Stimulated activated effector memory CD8-positive, alpha-beta T cell treated with anti-CD3 and anti-CD28 coated beads, Interleukin-12 subunit alpha, Interleukin-12 subunit beta, amount 100 ng/mL, for 72 hours (primary cell): ENCODE data around the gene C16orf92.

Source experiments
- ATAC-seq: fragments of 150-1000 bp; cut with Tn5 transposase; 2 replicates; pipeline ENCODE4 v1.10.0; 2021
- DNase-seq, 2 donors: peaks; one replicate each; pipeline ENCODE4 v3.0.0; 2021 to 2022; ENCODE audit warnings: low spot score in 2 of 2
- H3K27ac Mint-ChIP-seq: one replicate; pipeline ENCODE4 v1.8.0; 2022; ENCODE audit warnings: mild to moderate bottlenecking, mixed read lengths
- H3K36me3 Mint-ChIP-seq: one replicate; pipeline ENCODE4 v1.8.0; 2022; ENCODE audit warnings: mild to moderate bottlenecking, mixed read lengths
- H3K4me1 Mint-ChIP-seq: one replicate; pipeline ENCODE4 v1.8.0; 2022; ENCODE audit warnings: mixed read lengths
- H3K4me3 Mint-ChIP-seq: one replicate; pipeline ENCODE4 v1.8.0; 2022; ENCODE audit warnings: mild to moderate bottlenecking, mixed read lengths
- H3K9me3 Mint-ChIP-seq: one replicate; pipeline ENCODE4 v1.8.0; 2022; ENCODE audit warnings: mixed read lengths

Gene C16orf92

DNA sequence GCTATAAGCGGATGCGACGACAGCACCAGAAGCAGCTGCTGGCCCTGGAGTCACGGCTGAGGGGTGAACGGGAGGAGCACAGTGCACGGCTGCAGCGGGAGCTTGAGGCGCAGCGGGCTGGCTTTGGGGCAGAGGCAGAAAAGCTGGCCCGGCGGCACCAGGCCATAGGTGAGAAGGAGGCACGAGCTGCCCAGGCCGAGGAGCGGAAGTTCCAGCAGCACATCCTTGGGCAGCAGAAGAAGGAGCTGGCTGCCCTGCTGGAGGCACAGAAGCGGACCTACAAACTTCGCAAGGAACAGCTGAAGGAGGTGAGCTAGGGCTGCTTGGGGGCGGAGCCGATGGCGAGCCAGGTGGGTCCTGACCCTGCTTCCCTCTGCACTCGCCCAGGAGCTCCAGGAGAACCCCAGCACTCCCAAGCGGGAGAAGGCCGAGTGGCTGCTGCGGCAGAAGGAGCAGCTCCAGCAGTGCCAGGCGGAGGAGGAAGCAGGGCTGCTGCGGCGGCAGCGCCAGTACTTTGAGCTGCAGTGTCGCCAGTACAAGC is 37.7 kb upstream of the C16orf92 start:
- H3K4me1 Mint-ChIP-seq = peaks cover 6% of the 10 kb centered on the region
- H3K27ac Mint-ChIP-seq = peak overlapping the region; percentile 81
- DNase-seq (no peak), ATAC-seq (no peak)
- no peaks in the 10 kb centered on the region for H3K9me3 Mint-ChIP-seq
- H3K4me3 Mint-ChIP-seq = no peak overlapping the region
- peaks cover 94% of the 10 kb centered on the region for H3K36me3 Mint-ChIP-seq

DNA sequence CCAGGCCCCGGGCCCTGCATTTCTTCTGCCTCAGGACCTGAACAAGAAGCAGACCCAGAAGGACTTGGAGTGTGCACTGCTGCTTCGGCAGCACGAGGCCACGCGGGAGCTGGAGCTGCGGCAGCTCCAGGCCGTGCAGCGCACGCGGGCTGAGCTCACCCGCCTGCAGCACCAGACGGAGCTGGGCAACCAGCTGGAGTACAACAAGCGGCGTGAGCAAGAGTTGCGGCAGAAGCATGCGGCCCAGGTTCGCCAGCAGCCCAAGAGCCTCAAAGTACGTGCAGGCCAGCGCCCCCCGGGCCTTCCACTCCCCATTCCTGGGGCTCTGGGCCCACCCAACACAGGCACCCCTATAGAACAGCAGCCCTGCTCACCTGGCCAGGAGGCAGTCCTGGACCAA is 36.8 kb upstream of the C16orf92 start:
- Mint-ChIP-seq H3K36me3 (peaks cover 91% of the 10 kb centered on the region), H3K9me3 (no peaks in the 10 kb centered on the region), H3K4me3 (no peak overlapping the region), H3K4me1 (peaks cover 6% of the 10 kb centered on the region), H3K27ac (peak overlapping the region; percentile 81)
- ATAC-seq (no peak), DNase-seq (no peak)

DNA sequence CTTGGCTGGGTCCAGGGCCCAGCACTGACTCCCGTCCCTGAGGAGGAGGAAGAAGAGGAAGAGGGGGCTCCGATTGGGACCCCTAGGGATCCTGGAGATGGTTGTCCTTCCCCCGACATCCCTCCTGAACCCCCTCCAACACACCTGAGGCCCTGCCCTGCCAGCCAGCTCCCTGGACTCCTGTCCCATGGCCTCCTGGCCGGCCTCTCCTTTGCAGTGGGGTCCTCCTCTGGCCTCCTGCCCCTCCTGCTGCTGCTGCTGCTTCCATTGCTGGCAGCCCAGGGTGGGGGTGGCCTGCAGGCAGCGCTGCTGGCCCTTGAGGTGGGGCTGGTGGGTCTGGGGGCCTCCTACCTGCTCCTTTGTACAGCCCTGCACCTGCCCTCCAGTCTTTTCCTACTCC is 36.1 kb upstream of the C16orf92 start:
- Mint-ChIP-seq H3K4me3 (no peak overlapping the region), H3K27ac (peak overlapping the region; percentile 81), H3K9me3 (no peaks in the 10 kb centered on the region), H3K4me1 (peaks cover 6% of the 10 kb centered on the region), H3K36me3 (peaks cover 90% of the 10 kb centered on the region)
- no peak for ATAC-seq
- DNase-seq = no peak

DNA sequence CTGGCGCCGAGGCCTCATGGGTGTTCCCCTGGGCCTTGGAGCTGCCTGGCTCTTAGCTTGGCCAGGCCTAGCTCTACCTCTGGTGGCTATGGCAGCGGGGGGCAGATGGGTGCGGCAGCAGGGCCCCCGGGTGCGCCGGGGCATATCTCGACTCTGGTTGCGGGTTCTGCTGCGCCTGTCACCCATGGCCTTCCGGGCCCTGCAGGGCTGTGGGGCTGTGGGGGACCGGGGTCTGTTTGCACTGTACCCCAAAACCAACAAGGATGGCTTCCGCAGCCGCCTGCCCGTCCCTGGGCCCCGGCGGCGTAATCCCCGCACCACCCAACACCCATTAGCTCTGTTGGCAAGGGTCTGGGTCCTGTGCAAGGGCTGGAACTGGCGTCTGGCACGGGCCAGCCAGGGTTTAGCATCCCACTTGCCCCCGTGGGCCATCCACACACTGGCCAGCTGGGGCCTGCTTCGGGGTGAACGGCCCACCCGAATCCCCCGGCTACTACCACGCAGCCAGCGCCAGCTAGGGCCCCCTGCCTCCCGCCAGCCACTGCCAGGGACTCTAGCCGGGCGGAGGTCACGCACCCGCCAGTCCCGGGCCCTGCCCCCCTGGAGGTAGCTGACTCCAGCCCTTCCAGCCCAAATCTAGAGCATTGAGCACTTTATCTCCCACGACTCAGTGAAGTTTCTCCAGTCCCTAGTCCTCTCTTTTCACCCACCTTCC is 35.5 kb upstream of the C16orf92 start:
- H3K9me3 Mint-ChIP-seq = no peaks in the 10 kb centered on the region
- peak overlapping the region; percentile 85 for H3K27ac Mint-ChIP-seq
- no peak for ATAC-seq
- H3K4me3 Mint-ChIP-seq = no peak overlapping the region
- DNase-seq = no peak
- H3K4me1 Mint-ChIP-seq = peaks cover 6% of the 10 kb centered on the region
- peaks cover 90% of the 10 kb centered on the region for H3K36me3 Mint-ChIP-seq

DNA sequence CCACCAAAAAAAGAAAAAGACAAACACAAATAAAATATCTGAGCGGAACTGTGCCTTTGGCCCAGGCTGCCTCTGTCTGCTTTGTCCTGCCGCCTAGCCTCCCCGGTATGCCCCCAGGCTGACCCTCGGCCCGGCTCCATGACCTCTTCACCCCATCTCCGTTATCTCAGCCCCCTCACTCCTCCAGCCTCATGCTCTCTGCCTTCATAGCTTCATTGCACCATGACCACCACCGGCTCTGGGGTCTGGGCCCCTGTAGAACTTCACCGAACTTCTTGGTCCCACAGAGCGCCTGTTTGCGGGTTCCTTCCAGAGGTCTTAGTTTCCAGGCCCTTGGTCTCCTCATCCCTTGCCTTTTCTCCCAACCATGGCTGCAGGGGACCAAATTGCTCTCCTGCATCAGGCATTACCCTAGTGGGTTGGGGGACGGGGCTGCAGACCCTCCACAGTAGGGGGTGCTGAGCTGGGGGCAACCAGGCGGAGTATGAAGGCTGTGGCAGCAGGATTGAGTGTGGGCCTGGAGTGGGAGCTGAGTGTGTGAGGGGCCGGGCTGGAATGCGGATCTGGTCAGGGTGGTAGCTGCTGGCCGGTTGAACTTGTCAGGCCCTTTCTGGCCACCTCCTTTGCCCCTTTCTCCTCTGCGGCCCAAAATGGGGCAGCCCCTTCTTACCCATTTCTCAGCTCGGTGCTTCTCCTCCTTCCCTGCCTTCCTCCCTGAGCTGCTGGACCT is 34.5 kb upstream of the C16orf92 start:
- no peak overlapping the region for H3K4me3 Mint-ChIP-seq
- ATAC-seq (no peak), DNase-seq (no peak)
- no peaks in the 10 kb centered on the region for H3K9me3 Mint-ChIP-seq
- H3K36me3 Mint-ChIP-seq = peaks cover 89% of the 10 kb centered on the region
- peak overlapping the region; percentile 85 for H3K27ac Mint-ChIP-seq
- peaks cover 6% of the 10 kb centered on the region for H3K4me1 Mint-ChIP-seq

DNA sequence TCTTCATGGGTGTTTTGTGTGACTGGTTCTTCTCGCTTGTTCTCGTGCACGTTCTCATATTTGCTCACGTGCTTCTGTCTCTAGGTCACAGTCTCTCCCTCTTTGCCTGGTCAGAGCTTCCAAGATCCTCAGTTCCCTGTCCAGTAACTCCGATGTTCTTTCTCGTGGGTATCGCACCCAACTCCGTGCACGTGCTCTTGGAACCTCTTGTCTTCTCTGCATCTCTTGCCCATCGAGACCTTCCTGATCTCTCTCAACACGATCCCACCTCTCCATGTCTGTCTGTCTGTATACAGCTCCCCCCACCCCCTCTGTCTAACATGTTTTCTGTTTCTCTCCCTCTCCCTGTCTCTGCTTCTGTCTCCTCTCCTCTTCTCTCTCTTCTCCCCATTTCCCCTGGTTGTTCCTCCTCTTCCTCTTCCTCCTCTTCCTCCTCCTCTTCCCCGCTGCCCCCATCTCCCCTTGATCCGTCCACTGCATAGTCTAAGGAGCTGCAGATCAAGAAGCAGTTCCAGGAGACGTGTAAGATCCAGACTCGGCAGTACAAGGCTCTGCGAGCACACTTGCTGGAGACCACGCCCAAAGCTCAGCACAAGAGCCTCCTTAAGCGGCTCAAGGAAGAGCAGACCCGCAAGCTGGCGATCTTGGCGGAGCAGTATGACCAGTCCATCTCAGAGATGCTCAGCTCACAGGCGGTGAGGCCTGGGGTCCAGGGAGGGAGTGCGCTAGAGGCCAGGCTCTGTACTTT is 33.7 kb upstream of the C16orf92 start:
- H3K9me3 Mint-ChIP-seq = no peaks in the 10 kb centered on the region
- H3K4me1 Mint-ChIP-seq = peaks cover 13% of the 10 kb centered on the region
- no peak overlapping the region for H3K4me3 Mint-ChIP-seq
- DNase-seq (no peak), ATAC-seq (no peak)
- H3K27ac Mint-ChIP-seq = no peak overlapping the region
- H3K36me3 Mint-ChIP-seq = peaks cover 89% of the 10 kb centered on the region

DNA sequence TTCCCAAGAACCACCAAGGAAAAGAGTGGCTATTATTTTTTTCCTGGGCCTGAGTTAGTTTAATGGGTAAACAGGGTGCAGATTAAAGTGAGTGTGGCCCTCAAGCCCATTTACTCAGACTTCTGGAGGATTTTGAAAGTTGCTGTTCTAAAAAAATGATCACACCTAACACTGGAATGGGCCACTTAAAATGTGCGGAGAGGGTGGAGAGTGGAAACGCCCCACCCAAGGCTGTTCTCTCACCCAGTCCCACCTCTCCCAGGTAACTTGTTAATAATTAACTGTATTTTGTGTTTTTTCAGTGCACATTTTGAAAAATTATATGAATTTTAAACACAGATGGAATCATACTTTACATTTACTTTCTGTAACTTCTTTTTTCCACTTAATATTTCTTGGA is 33.0 kb upstream of the C16orf92 start:
- H3K4me3 Mint-ChIP-seq = no peak overlapping the region
- no peaks in the 10 kb centered on the region for H3K9me3 Mint-ChIP-seq
- no peak for DNase-seq
- H3K27ac Mint-ChIP-seq = no peak overlapping the region
- ATAC-seq = no peak
- peaks cover 21% of the 10 kb centered on the region for H3K4me1 Mint-ChIP-seq
- H3K36me3 Mint-ChIP-seq = peaks cover 88% of the 10 kb centered on the region

DNA sequence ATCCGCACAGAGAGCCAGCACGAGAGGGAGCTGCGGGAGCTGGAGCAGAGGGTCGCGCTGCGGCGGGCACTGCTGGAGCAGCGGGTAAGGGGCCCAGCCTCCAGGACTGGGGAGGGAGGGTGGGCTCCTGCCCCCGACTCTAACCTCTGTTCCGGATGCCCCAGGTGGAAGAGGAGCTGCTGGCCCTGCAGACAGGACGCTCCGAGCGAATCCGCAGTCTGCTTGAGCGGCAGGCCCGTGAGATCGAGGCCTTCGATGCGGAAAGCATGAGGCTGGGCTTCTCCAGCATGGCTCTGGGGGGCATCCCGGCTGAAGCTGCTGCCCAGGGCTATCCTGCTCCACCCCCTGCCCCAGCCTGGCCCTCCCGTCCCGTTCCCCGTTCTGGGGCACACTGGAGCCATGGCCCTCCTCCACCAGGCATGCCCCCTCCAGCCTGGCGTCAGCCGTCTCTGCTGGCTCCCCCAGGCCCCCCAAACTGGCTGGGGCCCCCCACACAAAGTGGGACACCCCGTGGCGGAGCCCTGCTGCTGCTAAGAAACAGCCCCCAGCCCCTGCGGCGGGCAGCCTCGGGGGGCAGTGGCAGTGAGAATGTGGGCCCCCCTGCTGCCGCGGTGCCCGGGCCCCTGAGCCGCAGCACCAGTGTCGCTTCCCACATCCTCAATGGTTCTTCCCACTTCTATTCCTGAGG is 32.0 kb upstream of the C16orf92 start:
- no peak overlapping the region for H3K4me3 Mint-ChIP-seq
- ATAC-seq (no peak), DNase-seq (no peak)
- peaks cover 88% of the 10 kb centered on the region for H3K36me3 Mint-ChIP-seq
- peaks cover 28% of the 10 kb centered on the region for H3K4me1 Mint-ChIP-seq
- H3K9me3 Mint-ChIP-seq = no peaks in the 10 kb centered on the region
- peak overlapping the region; percentile 43 for H3K27ac Mint-ChIP-seq

DNA sequence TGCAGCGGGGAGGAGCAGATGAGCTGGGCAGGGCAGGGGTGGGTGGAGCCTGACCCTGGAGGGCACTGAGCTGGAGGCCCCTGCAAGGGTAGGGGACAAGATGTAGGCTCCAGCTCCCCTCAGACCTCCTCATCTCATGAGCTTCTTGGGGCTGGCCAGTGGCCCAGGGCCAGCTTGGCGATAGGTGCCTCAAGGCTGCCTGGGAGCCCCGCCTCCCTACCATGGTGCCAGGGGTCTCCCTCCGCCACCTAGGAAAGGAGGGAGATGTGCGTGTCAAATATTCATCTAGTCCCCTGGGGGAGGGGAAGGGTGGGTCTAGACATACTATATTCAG is 31.5 kb upstream of the C16orf92 start:
- Mint-ChIP-seq H3K4me1 (peaks cover 33% of the 10 kb centered on the region), H3K4me3 (no peak overlapping the region), H3K9me3 (no peaks in the 10 kb centered on the region), H3K36me3 (peaks cover 88% of the 10 kb centered on the region), H3K27ac (peak overlapping the region; percentile 43)
- DNase-seq (no peak), ATAC-seq (no peak)

DNA sequence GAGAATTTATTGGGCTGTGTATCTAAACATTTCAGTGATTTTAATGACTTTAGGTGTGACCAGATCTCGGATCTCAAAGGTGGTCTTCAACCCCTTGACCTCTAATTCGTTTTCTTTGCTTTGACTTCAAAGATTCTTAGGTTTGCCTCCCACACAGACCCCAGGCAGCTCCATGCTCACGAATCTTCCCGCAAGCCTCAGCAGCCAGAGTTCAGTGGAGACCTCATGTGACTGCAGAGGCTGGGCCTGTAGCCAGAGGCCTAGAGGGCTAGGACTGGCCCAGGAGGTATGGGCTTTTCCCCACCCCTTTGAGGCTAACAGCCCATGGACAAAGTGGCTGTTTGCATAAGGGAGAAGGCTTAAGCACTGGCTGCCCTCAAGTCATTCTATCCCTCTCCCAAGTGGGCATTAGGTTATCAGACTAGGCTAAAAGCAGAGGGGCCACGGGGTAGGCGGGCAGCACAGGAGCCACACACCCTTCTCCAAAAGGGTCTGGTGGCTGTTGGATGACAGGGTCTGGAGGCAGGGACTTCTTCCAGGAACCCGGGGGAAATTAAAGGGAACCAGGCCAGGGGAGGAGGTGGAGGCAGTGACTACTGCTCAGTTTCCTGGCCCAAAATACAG is 30.5 kb upstream of the C16orf92 start:
- peak overlapping the region; percentile 43 for H3K27ac Mint-ChIP-seq
- ATAC-seq (no peak), DNase-seq (no peak)
- H3K4me3 Mint-ChIP-seq = peak overlapping the region; percentile 26
- peaks cover 93% of the 10 kb centered on the region for H3K36me3 Mint-ChIP-seq
- peaks cover 40% of the 10 kb centered on the region for H3K4me1 Mint-ChIP-seq
- no peaks in the 10 kb centered on the region for H3K9me3 Mint-ChIP-seq

DNA sequence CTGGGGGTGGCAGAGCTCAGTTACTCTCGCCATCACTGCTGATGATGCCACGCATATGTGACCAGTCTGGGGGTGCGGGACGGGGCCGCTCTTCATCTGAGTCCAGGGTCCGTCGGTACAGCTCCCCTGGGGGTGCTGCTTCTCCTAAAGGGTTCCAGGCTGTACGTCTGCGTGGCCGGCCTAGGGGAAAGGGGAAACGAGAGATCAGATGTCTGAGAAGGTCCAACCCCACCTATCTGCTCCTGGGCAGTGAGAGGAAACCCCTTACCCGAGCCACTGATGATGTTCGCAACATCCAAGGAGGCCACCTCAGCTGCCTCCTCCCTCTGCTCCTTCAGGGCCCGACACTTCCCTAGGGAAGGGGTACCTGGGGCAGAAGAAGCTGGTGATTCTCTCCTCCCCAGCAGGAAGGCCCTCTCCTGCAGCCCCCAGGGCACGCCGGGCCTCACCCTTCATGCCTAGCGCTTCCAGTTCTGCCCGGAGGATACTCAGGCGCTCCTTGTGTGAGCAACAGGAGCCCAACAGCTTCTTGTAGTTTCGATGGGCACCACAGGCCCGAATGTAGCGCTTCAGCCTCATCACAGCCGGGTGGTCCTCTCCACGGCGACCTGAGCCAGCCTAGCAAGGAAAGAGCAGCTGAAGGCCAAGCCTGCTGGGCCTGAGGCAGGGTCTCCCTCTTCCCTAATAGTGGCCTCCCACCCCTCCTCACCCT is 29.7 kb upstream of the C16orf92 start:
- peak overlapping the region; percentile 99 for H3K27ac Mint-ChIP-seq
- no peaks in the 10 kb centered on the region for H3K9me3 Mint-ChIP-seq
- peaks cover 34% of the 10 kb centered on the region for H3K4me1 Mint-ChIP-seq
- DNase-seq (no peak), ATAC-seq (no peak)
- H3K4me3 Mint-ChIP-seq = peak overlapping the region; percentile 98
- H3K36me3 Mint-ChIP-seq = peaks cover 94% of the 10 kb centered on the region

DNA sequence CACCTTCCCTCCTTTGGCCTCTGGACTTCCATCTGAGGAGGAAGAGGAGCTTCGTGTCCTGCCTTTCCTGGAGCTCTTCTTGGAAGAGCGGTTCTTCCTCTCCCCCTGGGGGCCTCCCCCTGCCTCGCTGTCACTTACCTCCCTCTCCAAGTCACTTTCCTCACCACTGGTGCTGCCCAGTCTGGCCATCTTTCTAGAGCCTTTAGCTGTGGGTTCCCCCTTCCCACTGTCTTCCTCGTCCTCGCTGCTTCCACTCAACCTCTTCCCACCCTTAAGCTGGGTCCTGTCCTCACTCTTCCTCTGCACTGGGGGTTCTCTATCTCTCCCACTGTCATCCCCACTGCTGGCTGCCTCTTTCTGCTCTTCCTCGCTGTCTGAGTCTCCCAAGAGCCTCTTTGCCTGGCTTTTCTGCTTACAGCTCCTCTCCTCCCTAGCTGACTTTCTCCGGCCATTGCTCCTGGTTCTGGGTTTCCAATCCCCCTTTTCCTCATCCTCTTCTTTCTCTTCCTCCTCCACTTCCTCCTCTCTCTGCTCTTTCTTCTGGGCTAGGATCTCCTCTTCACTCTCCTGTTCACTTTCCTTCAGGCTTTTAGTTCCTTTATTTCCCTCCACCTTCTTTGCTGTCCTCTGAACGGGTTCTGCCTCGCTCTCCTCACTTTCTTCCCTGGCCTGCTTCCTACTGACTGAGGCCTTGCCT is 28.9 kb upstream of the C16orf92 start:
- Mint-ChIP-seq H3K4me3 (peak overlapping the region; percentile 98), H3K4me1 (peaks cover 36% of the 10 kb centered on the region), H3K9me3 (no peaks in the 10 kb centered on the region), H3K27ac (peak overlapping the region; percentile 99), H3K36me3 (peaks cover 94% of the 10 kb centered on the region)
- ATAC-seq = no peak
- DNase-seq = no peak

DNA sequence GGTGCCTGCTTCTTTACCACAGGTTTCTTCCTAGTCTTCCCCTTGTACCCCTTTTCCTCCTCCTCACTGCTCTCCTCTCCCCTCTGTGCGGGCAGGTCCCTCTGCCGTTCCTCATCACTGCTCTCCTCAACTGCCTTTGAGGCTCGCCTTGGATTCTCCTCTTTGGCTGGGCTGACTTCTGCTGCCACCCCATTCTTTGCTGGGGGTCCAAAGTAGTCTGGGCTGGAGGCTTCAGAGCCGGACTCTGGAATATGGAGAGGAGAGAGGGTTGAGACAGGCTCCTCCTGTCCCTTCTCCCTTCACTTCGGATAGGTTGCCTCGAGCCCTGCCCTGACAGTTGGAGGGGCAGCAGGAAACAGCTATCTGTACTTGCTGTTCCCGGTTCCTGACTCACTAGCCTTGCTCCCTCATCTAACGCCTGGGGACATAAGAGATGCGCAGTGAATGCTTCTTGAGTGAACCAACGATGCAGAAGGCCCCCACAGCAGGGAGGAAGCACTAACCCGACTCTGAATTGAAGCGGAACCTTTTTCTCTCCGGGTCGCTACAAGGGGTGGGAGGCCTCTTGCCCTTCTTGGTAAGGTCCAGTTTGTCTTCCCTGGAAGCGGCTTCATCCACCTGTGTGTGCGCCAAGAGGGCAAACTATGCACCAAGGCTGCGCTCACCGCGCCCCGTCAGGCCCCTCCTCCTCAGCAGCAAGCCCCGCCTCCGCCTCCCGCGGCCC is 28.2 kb upstream of the C16orf92 start:
- peak overlapping the region; percentile 98 for H3K4me3 Mint-ChIP-seq
- H3K4me1 Mint-ChIP-seq = peaks cover 43% of the 10 kb centered on the region
- H3K36me3 Mint-ChIP-seq = peaks cover 94% of the 10 kb centered on the region
- no peaks in the 10 kb centered on the region for H3K9me3 Mint-ChIP-seq
- peak; percentile 52 for ATAC-seq
- H3K27ac Mint-ChIP-seq = peak overlapping the region; percentile 99
- DNase-seq = peak; percentile 56 to 83
